ENCODE measurements around the gene CPEB4. TPM values are rescaled to one million over a fixed set of nuclear protein-coding genes. Genes with fewer than 3 reads are reported as not detected.

CPEB4 gene
- total RNA-seq, 1 experiment from 2014 or later, result 11.1 TPM

DNA sequence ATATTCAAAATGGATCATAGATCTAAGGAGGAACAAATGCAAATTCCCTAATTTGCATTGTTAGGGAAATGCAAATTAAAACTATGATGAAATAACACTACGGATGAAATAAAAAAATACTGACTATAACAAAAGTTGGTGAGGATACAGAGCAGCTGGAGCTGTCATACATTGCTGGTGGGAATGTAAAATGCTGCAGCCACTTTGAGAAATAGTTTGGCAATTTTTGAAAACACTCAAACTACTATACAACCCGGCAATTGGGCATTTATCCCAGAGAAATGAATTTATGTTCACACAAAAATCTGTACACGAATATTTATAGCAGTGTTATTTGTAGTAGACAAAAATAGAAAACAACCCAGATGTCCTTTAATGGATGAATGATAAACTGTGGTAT is 123.3 kb downstream of the CPEB4 start:
- Histone ChIP-seq H3K4me2 (ENCODE audit: low read length) (no peak overlapping the region), H3K4me3 (replicated peaks in 1 of 2; ENCODE audit: low read depth in 1 of 2, low read length in 2 of 2) (no peak overlapping the region), H4K20me1 (ENCODE audit: insufficient read depth) (no peaks in the 10 kb centered on the region), H3K9me2 (ENCODE audit: insufficient read depth) (no peaks in the 10 kb centered on the region), H3K27me3 (ENCODE audit: insufficient read depth, low read length) (peaks cover 9% of the 10 kb centered on the region; the same call in 1 of the 2 replicates), H3K79me2 (ENCODE audit: insufficient read depth, low read length) (no peaks in the 10 kb centered on the region), H3K9ac (ENCODE audit: low read length) (no peak overlapping the region), H3K36me3 (ENCODE audit: control insufficient read depth in 1 of 2, insufficient read depth in 2 of 2, low read length in 2 of 2) (no peaks in the 10 kb centered on the region), H2AFZ (ENCODE audit: low read depth, low read length, poor library complexity, severe bottlenecking) (no peak overlapping the region), H3K4me1 (ENCODE audit: control insufficient read depth in 1 of 2, insufficient read depth in 2 of 2, low read length in 2 of 2) (no peaks in the 10 kb centered on the region), H3K27ac (ENCODE audit: low read depth, low read length) (no peak overlapping the region), H3K9me3 (ENCODE audit: control insufficient read depth in 1 of 2, insufficient read depth in 1 of 2, low read depth in 1 of 2, low read length in 2 of 2) (no peaks in the 10 kb centered on the region)
- TF ChIP-seq ELF1 (IDR thresholded peaks at IDR 0.05; ENCODE audit: borderline replicate concordance, low read depth) (no peak), SIN3A (IDR thresholded peaks at IDR 0.05; ENCODE audit: low read depth) (no peak), EGR1 (IDR thresholded peaks at IDR 0.05; ENCODE audit: low read depth) (no peak), EZH2phosphoT487 (IDR thresholded peaks at IDR 0.05; ENCODE audit: borderline replicate concordance) (no peak), JUND (IDR thresholded peaks at IDR 0.05) (no peak), TCF7L2 (IDR thresholded peaks at IDR 0.05; ENCODE audit: borderline replicate concordance, extremely low read depth, insufficient read depth, insufficient read length) (no peak), YY1 (IDR thresholded peaks at IDR 0.05; ENCODE audit: extremely low read depth, insufficient replicate concordance, low read depth, low read length) (no peak), SRF (IDR thresholded peaks at IDR 0.05; ENCODE audit: low read depth) (no peak), ZNF274 (IDR thresholded peaks at IDR 0.05; ENCODE audit: low read depth, low read length) (no peak), POLR2A (IDR thresholded peaks at IDR 0.05; ENCODE audit: borderline replicate concordance, extremely low read depth, insufficient read depth, insufficient read length) (no peak), RAD21 (IDR thresholded peaks at IDR 0.05; ENCODE audit: low read depth) (no peak), SP1 (IDR thresholded peaks at IDR 0.05; ENCODE audit: low read depth) (no peak), POLR2AphosphoS5 (IDR thresholded peaks at IDR 0.05; ENCODE audit: low read depth, low read length) (no peak), CBX3 (IDR thresholded peaks at IDR 0.05; ENCODE audit: low read depth) (no peak), ZFX (IDR thresholded peaks at IDR 0.05) (no peak)
- TF ChIP-seq, protein P1, sequence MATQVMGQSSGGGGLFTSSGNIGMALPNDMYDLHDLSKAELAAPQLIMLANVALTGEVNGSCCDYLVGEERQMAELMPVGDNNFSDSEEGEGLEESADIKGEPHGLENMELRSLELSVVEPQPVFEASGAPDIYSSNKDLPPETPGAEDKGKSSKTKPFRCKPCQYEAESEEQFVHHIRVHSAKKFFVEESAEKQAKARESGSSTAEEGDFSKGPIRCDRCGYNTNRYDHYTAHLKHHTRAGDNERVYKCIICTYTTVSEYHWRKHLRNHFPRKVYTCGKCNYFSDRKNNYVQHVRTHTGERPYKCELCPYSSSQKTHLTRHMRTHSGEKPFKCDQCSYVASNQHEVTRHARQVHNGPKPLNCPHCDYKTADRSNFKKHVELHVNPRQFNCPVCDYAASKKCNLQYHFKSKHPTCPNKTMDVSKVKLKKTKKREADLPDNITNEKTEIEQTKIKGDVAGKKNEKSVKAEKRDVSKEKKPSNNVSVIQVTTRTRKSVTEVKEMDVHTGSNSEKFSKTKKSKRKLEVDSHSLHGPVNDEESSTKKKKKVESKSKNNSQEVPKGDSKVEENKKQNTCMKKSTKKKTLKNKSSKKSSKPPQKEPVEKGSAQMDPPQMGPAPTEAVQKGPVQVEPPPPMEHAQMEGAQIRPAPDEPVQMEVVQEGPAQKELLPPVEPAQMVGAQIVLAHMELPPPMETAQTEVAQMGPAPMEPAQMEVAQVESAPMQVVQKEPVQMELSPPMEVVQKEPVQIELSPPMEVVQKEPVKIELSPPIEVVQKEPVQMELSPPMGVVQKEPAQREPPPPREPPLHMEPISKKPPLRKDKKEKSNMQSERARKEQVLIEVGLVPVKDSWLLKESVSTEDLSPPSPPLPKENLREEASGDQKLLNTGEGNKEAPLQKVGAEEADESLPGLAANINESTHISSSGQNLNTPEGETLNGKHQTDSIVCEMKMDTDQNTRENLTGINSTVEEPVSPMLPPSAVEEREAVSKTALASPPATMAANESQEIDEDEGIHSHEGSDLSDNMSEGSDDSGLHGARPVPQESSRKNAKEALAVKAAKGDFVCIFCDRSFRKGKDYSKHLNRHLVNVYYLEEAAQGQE (IDR thresholded peaks at IDR 0.05; ENCODE audit: low read depth), result no peak
- TF ChIP-seq, protein P2, sequence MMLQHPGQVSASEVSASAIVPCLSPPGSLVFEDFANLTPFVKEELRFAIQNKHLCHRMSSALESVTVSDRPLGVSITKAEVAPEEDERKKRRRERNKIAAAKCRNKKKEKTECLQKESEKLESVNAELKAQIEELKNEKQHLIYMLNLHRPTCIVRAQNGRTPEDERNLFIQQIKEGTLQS (IDR thresholded peaks at IDR 0.05), result no peak
- TF ChIP-seq, protein P3, sequence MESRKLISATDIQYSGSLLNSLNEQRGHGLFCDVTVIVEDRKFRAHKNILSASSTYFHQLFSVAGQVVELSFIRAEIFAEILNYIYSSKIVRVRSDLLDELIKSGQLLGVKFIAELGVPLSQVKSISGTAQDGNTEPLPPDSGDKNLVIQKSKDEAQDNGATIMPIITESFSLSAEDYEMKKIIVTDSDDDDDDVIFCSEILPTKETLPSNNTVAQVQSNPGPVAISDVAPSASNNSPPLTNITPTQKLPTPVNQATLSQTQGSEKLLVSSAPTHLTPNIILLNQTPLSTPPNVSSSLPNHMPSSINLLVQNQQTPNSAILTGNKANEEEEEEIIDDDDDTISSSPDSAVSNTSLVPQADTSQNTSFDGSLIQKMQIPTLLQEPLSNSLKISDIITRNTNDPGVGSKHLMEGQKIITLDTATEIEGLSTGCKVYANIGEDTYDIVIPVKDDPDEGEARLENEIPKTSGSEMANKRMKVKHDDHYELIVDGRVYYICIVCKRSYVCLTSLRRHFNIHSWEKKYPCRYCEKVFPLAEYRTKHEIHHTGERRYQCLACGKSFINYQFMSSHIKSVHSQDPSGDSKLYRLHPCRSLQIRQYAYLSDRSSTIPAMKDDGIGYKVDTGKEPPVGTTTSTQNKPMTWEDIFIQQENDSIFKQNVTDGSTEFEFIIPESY (IDR thresholded peaks at IDR 0.05; ENCODE audit: extremely low read depth, insufficient replicate concordance, low read length), result no peak
- intact Hi-C loops (cut with micrococcal nuclease), result no loop called here
- RAD21 ChIA-PET (ENCODE audit: low non-redundant PET in 1 of 2, low total read pairs in 2 of 2, uncharacterized antibody in 2 of 2, unreplicated experiment in 2 of 2), result no interaction called here
- BruUV-seq (replicated peaks), result no TSS peak
- no peak for ATAC-seq
- no peak for DNase-seq (ENCODE audit: low read depth, low spot score)
- POLR2A ChIA-PET, result no interaction called here
- CTCF ChIA-PET, result interaction anchor here (2.3 kb wide), 1 partner anchor 300 kb away, joined by 7 read pairs; no protein-coding TSS in a partner anchor
